BLaER1 treated with 17β-estradiol and CSF1 and Interleukin-3, amounts not matched to agents 10 nM and 100 nM (cell line): ENCODE results near the gene ACTN1.

ENCODE experiments used
- H3K27ac ChIP-seq, 11 experiments: shearing (Covaris generic); formaldehyde crosslinking; 2 replicates each; pipeline ENCODE4 v1.8.1; 2022
- H3K27me3 ChIP-seq, 11 experiments: shearing (Covaris generic); formaldehyde crosslinking; 2 replicates each; pipeline ENCODE4 v1.8.1; 2022
- H3K36me3 ChIP-seq, 11 experiments: shearing (Covaris generic); formaldehyde crosslinking; 2 replicates each; pipeline ENCODE4 v1.8.1; 2022
- H3K4me1 ChIP-seq, 10 experiments: shearing (Covaris generic); formaldehyde crosslinking; 2 replicates each; pipeline ENCODE4 v1.8.1; 2022
- H3K4me2 ChIP-seq, 11 experiments: shearing (Covaris generic); formaldehyde crosslinking; 2 replicates each; pipeline ENCODE4 v1.8.1; 2022
- H3K4me3 ChIP-seq, 10 experiments: shearing (Covaris generic); formaldehyde crosslinking; 2 replicates each; pipeline ENCODE4 v1.8.1; 2022
- H3K9ac ChIP-seq, 11 experiments: shearing (Covaris generic); formaldehyde crosslinking; 2 replicates each; pipeline ENCODE4 v1.8.1; 2022
- H3K9me3 ChIP-seq, 11 experiments: shearing (Covaris generic); formaldehyde crosslinking; replicated peaks in 1 of 11; 2 replicates each; pipeline ENCODE4 v1.8.1; 2022
- H4K20me1 ChIP-seq, 11 experiments: shearing (Covaris generic); formaldehyde crosslinking; 2 replicates each; pipeline ENCODE4 v1.8.1; 2022
- Cebpa-rat ChIP-seq, 11 experiments: shearing (Covaris generic); IDR thresholded peaks; 2 replicates each; pipeline ENCODE4 v1.8.1; 2022

The ACTN1 gene

DNA sequence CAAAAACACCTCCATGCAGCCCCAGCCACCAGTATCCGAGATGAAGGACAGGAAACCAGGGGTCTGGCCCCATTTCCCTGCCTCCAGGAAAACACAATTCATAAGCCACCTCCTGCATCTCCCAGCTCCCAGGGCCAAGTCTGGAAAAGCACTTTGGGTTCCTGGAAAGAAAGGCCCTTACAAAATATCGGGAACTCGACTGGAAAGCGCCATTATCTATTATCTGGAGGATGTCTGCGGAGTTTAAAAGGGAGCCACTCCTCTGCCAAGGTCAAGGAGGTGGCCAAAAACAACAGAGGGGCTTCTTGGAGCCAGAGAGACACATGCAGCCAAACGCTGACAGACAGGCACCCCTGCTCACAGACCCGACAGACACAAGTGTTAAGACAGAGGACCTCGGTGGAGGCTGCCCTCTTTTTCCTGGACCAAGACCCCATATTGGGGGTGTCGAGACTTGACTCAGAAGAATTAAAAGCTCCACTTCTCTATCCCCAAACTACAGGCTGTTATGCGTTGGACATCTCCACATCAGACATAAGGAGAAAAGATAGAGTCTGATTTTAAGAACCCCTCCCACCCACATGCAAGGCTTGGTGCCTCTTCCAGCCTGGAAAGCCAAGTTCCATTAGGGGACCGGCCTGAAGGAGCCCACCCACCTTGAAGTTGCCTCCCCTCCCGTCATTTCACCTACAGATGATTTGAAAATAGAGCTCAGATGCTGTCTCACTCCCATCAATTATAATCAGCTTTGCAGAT is 9.6 kb downstream of the ACTN1 start:
- Histone ChIP-seq H3K4me2 (peak overlapping the region in 8 of 11 experiments; percentile 6 to 65 (median 51); a peak in 15 of 22 replicates), H3K27ac (peak overlapping the region in 1 of 11 experiments; percentile 27; a peak in 1 of 22 replicates), H3K36me3 (peaks cover 31 to 89% (median 47%) of the 10 kb centered on the region in 11 experiments), H4K20me1 (peaks cover 74 to 100% (median 100%) of the 10 kb centered on the region in 11 experiments), H3K9ac (0 out of 22 replicates have a peak overlapping the region, but pooled peaks of 1 of the 11 experiments have one; percentile 34), H3K9me3 (peaks cover 17 to 21% (median 19%) of the 10 kb centered on the region in 11 experiments), H3K4me3 (no peak overlapping the region), H3K27me3 (no peaks in the 10 kb centered on the region), H3K4me1 (peaks cover 43 to 74% (median 58%) of the 10 kb centered on the region in 10 experiments)
- TF ChIP-seq Cebpa-rat (IDR thresholded peaks at IDR 0.05), result no peak

DNA sequence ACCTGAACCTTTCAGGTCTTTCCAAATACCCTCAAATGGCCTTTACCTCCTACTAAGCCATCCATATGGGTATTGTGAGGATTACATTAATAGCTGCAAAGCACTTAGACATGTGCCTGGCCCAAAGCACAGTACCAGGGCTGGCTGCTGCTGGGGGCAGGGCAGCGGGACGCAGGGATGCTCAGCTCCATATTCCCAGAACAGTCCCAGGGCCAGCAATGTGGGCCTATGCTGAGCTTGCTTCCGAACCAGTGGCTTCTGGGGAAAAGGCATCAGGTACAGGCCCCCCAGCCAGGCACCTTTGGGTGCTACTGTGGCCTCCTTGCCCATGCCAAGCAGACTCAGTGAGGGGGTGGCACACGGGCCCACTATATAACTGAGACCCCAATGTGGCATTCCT is 10.4 kb downstream of the ACTN1 start:
- no peaks in the 10 kb centered on the region for H3K27me3 ChIP-seq
- peaks cover 9 to 14% (median 11%) of the 10 kb centered on the region in 11 experiments for H3K9me3 ChIP-seq
- H4K20me1 ChIP-seq, result peaks cover 79 to 100% (median 100%) of the 10 kb centered on the region in 11 experiments
- H3K4me2 ChIP-seq, result peak overlapping the region in 7 of 11 experiments; percentile 20 to 64 (median 51); a peak in 8 of 22 replicates
- H3K9ac ChIP-seq, result no peak overlapping the region
- peaks cover 43 to 79% (median 61%) of the 10 kb centered on the region in 10 experiments for H3K4me1 ChIP-seq
- H3K4me3 ChIP-seq, result no peak overlapping the region
- no peak for TF ChIP-seq Cebpa-rat (IDR thresholded peaks at IDR 0.05)
- H3K36me3 ChIP-seq, result peaks cover 24 to 88% (median 45%) of the 10 kb centered on the region in 11 experiments
- H3K27ac ChIP-seq, result no peak overlapping the region

DNA sequence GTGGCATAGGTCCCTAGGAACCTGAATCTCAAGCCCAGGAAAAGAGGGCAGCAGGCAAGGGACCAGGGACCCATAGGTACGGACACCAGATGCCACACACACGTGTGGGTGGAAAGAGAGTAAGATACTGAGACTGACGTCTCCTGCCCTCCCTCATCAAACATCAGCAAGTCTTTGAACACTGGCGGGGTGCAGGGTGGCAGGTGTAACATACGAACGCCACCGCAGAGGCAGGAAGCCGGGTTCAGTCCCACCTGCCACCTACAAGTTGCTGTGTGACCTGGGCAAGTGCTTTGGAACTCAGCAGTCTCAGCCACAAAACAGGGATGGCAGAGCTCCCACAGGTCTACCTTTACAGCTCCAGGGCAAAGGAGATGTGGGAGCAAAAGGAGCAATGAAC is 11.1 kb downstream of the ACTN1 start:
- Histone ChIP-seq H4K20me1 (peaks cover 85 to 100% (median 100%) of the 10 kb centered on the region in 11 experiments), H3K4me2 (peak overlapping the region; percentile 14 to 65 (median 52); a peak in 19 of 22 replicates), H3K4me3 (no peak overlapping the region), H3K27me3 (no peaks in the 10 kb centered on the region), H3K27ac (no peak overlapping the region), H3K9me3 (peaks cover 3 to 7% (median 5%) of the 10 kb centered on the region in 11 experiments; a peak in 19 of 22 replicates), H3K9ac (no peak overlapping the region), H3K4me1 (peaks cover 43 to 84% (median 61%) of the 10 kb centered on the region in 10 experiments), H3K36me3 (peaks cover 17 to 86% (median 39%) of the 10 kb centered on the region in 11 experiments)
- no peak for TF ChIP-seq Cebpa-rat (IDR thresholded peaks at IDR 0.05)

DNA sequence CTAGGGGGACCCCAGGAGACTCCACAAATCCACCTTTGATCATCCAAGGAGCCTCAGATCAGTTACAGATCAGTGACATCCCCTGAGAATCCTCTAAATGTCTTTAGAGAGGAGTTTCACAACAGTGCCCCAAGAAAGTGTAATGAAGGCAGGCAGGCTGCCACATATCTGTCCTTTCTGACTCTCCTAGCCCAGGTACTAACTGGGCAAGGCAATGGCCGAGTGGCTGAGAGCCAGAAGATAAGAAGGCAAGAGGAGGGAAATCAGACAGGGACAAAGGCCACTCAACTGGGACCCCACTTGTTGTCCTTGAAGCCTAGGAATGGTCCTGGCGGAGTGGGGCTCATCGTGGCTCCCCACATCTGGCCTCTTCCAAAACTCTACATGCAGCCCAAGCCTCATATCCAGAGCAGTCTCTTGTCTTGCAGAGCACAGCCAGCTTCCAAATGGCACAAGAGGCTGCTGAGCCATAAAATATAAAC is 11.6 kb downstream of the ACTN1 start:
- Histone ChIP-seq H3K27ac (no peak overlapping the region), H3K4me3 (no peak overlapping the region), H3K27me3 (no peaks in the 10 kb centered on the region), H3K36me3 (peaks cover 12 to 83% (median 33%) of the 10 kb centered on the region in 11 experiments), H4K20me1 (peaks cover 91 to 100% (median 100%) of the 10 kb centered on the region in 11 experiments), H3K4me1 (peaks cover 43 to 89% (median 62%) of the 10 kb centered on the region in 10 experiments), H3K4me2 (peak overlapping the region; percentile 14 to 66 (median 56); a peak in 21 of 22 replicates), H3K9me3 (peaks cover 0 to 2% (median 0%) of the 10 kb centered on the region in 11 experiments; a peak in 3 of 22 replicates), H3K9ac (no peak overlapping the region)
- no peak for TF ChIP-seq Cebpa-rat (IDR thresholded peaks at IDR 0.05)

DNA sequence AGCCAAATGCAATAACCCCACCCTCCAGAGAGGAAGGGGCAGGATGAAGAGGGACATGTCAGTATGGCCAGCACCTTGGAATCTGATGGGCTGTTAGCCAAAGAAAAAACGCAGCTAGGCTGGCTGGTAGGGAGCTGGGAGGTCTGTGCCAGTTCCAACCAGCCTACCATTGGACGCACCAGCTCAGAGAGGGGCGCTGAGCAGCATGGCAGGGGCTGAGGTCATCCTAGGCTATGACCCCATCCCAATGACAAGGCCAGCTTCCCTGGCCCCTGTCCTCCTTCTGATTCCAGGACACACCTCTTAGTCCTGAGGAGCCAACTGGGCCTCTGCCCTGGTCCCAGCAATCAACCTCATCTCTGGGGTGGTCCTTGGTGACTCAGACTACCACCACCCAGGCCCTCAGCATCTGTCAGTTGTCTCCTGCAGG is 12.2 kb downstream of the ACTN1 start:
- Histone ChIP-seq H3K27ac (peak overlapping the region in 1 of 11 experiments; percentile 3; a peak in 1 of 22 replicates), H4K20me1 (peaks cover 94 to 100% (median 100%) of the 10 kb centered on the region in 11 experiments), H3K4me1 (peaks cover 48 to 94% (median 68%) of the 10 kb centered on the region in 10 experiments), H3K9me3 (no peaks in the 10 kb centered on the region), H3K9ac (no peak overlapping the region), H3K27me3 (no peaks in the 10 kb centered on the region), H3K36me3 (peaks cover 6 to 83% (median 27%) of the 10 kb centered on the region in 11 experiments; a peak in 21 of 22 replicates), H3K4me3 (no peak overlapping the region), H3K4me2 (peak overlapping the region; percentile 14 to 66 (median 56))
- no peak for TF ChIP-seq Cebpa-rat (IDR thresholded peaks at IDR 0.05)

DNA sequence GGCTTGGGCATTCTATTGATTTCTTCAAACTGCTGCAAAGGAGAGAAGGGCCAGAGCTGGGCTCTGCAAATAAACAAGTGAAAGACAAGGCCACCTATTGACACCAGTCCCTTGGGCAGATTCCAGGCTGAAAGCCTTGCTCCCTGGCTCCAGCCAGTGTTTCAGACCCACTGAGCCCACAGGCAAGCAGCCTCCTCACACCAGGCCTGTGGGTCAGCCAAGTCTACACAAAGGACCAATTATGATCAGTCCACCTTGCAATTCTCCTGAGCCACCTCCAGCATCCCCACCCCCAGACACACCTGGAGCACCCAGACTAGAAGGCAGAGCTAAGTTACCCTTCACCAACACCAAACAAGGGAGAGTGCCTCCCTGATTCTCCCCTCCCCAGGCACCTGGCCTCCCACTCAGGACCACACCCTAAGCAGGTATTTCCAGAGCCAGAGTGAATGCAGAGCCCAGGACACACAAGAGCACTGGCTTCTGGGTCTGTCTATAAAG is 13.8 kb downstream of the ACTN1 start:
- no peak overlapping the region for H3K27ac ChIP-seq
- H3K27me3 ChIP-seq, result no peaks in the 10 kb centered on the region
- H3K4me1 ChIP-seq, result peaks cover 51 to 92% (median 65%) of the 10 kb centered on the region in 10 experiments
- H3K9ac ChIP-seq, result no peak overlapping the region
- no peaks in the 10 kb centered on the region for H3K9me3 ChIP-seq
- no peak overlapping the region for H3K4me3 ChIP-seq
- H4K20me1 ChIP-seq, result peaks cover 96 to 100% (median 100%) of the 10 kb centered on the region in 11 experiments
- H3K36me3 ChIP-seq, result peaks cover 0 to 74% (median 18%) of the 10 kb centered on the region in 11 experiments; a peak in 11 of 22 replicates
- TF ChIP-seq Cebpa-rat (IDR thresholded peaks at IDR 0.05), result no peak
- H3K4me2 ChIP-seq, result no peak overlapping the region

DNA sequence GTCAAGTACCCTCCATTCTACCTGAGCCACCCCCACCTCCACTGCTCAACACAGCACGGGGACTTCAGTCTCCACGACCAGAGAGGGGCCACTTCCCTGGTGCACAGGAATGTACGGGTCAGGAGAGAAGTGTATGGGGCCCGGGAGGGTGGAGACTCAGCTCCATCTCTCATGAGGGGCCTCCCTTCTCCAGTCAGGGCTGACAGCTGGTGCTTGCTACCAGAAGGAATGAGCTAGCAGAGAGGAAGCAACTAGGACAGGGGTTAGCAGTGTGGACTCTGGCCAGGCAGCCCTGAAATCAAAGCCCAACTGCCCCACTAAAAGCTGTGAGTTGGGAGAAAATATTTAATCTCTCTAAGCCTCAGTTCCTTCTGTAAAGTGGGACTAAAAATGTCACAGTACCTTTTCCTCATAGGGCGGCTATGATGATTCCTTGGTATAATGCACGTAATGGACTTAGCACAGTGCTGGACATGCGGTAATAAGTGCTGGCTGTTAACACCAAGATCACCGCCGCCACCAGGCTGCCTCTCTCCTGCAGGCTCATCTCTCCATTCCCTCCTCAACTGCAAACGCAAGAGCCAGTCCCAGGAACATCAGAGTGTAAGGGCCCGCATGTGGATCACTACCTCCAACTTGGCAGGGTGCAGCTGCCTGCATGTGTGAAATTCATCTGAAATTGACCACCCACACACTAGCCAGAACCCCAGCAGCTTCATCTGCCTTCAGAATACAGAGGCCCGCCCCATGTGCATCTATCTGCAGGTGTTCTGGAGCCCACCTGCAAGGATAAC is 14.6 kb downstream of the ACTN1 start:
- H3K4me2 ChIP-seq, result no peak overlapping the region; a peak in 1 of 22 replicates
- H4K20me1 ChIP-seq, result peaks cover 94 to 100% (median 100%) of the 10 kb centered on the region in 11 experiments
- H3K9me3 ChIP-seq, result no peaks in the 10 kb centered on the region
- H3K27ac ChIP-seq, result no peak overlapping the region
- peaks cover 48 to 93% (median 62%) of the 10 kb centered on the region in 10 experiments for H3K4me1 ChIP-seq
- H3K9ac ChIP-seq, result no peak overlapping the region
- H3K36me3 ChIP-seq, result peaks cover 0 to 74% (median 18%) of the 10 kb centered on the region in 11 experiments; a peak in 11 of 22 replicates
- no peaks in the 10 kb centered on the region for H3K27me3 ChIP-seq
- no peak overlapping the region for H3K4me3 ChIP-seq
- no peak for TF ChIP-seq Cebpa-rat (IDR thresholded peaks at IDR 0.05)

DNA sequence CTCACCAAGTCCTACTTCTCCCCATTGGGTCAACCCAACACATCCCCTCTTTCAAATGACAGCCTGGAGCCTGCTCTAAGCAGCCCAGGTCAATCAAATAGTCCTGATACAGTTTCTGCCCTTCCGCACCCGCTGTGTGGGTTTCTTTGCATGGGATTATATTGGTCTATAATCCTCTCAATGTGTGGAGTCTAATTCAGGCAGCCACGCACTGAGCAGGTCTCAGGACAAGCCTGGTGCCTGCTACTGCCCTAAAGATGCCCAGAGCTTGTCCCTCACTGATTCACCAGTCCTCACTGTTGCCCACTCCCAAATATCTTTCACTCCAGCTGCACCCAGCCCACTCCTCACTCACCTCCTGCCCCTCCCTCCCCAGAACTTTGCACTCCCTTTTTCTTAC is 16.4 kb downstream of the ACTN1 start:
- H3K9ac ChIP-seq, result no peak overlapping the region
- H3K9me3 ChIP-seq, result no peaks in the 10 kb centered on the region
- H4K20me1 ChIP-seq, result peaks cover 82 to 100% (median 100%) of the 10 kb centered on the region in 11 experiments
- peaks cover 52 to 93% (median 63%) of the 10 kb centered on the region in 10 experiments for H3K4me1 ChIP-seq
- no peak overlapping the region for H3K4me3 ChIP-seq
- H3K27ac ChIP-seq, result no peak overlapping the region
- H3K4me2 ChIP-seq, result peak overlapping the region in 3 of 11 experiments; percentile 16 to 28 (median 25); a peak in 4 of 22 replicates
- H3K27me3 ChIP-seq, result no peaks in the 10 kb centered on the region
- H3K36me3 ChIP-seq, result peaks cover 0 to 60% (median 21%) of the 10 kb centered on the region in 11 experiments; a peak in 16 of 22 replicates
- TF ChIP-seq Cebpa-rat (IDR thresholded peaks at IDR 0.05), result no peak
